ENCODE results near the gene OR4A47. TPM values are rescaled to one million over a fixed set of nuclear protein-coding genes. Genes with fewer than 3 reads are reported as not detected.
"Not testable (repeated sequence)": the region's sequence is repeated elsewhere in the genome, so short reads cannot be mapped to it uniquely, and the experiment has no call there.

The OR4A47 gene, protein sequence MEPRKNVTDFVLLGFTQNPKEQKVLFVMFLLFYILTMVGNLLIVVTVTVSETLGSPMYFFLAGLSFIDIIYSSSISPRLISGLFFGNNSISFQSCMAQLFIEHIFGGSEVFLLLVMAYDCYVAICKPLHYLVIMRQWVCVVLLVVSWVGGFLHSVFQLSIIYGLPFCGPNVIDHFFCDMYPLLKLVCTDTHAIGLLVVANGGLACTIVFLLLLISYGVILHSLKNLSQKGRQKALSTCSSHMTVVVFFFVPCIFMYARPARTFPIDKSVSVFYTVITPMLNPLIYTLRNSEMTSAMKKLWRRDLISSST
- not detected for polyA plus RNA-seq (2012; ENCODE audit: low read depth, missing spikeins)

DNA sequence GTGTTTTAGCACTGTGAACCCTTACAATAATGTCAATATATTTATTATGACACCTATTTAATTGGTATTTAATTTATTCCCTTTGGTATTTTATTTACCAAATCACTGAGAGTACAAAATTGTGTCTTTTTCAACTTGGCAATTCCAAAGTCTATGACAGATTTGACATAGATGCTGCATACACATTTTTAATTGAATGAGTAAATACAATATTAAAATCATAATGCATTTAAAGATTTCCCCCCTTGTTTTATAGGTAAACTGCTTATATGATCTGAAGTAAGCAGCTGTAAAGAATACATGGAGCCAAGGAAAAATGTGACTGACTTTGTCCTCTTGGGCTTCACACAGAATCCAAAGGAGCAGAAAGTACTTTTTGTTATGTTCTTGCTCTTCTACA is at the start of gene OR4A47:
Gene OR4A47, plus strand, starts transcription at position 301 of the 400 bp plus-strand sequence. Its CDS starts 0 bp downstream, at position 301.
- DNase-seq (ENCODE audit: insufficient read length, low spot score); FAIRE-seq: not testable (repeated sequence)

- not testable (repeated sequence) for DNase-seq (ENCODE audit: insufficient read length, low spot score); FAIRE-seq
Measured at GRCh38 chr11:48455909-48456308, 32.7 kb upstream of the OR4A47 start.

- DNase-seq (ENCODE audit: insufficient read length, low spot score), result not testable (repeated sequence)
Measured at GRCh38 chr11:48473966-48474365, 14.6 kb upstream of the OR4A47 start.

DNA sequence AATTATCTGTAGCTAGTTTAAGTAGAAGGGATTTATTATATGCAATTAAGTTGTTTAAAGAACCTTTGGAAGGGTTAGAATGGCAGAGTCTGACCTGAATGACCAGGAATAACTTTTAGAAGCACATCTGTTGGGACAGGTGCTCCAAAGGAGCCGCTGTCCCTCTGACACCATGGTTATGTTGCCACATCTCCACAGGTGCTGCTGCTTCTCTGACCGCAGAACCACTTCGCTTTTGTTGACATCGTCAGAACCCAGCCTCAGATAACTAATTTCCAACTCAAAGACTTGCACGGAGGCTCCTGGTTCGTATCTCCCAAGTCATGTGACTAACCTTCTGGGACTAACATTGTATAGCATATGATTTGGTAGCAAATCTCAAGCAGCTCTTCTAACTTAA is 13.9 kb upstream of the OR4A47 start:
- DNase-seq (ENCODE audit: insufficient read length, low spot score); FAIRE-seq: not testable (repeated sequence)

More at GRCh38 chr11:48473966-48474365, 14.6 kb upstream of the OR4A47 start:
- FAIRE-seq, result not testable (repeated sequence)

DNA sequence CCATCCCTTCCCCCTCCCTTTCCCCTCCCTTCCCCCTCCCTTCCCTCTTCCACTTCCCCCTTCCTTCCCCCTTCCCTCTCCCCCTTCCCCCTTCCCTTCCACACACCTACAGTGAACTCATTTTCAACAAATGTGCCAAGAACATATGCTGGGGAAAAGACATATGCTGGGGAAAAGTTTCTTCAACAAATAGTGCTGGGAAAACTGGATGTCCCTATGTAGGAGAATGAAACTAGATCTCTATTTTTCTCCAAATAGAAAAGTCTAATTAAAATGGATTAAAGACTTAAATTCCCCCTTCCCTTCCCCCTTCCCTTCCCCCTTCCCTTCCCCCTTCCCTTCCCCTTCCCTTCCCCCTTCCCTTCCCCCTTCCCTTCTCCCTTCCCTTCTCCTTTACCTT is 17.6 kb downstream of the OR4A47 start:
- DNase-seq (ENCODE audit: insufficient read length, low spot score); FAIRE-seq: not testable (repeated sequence)

- TF ChIP-seq POLR2AphosphoS5 (IDR thresholded peaks at IDR 0.05; ENCODE audit: low read depth, low read length), result no peak
- TF ChIP-seq PAX5 (IDR thresholded peaks at IDR 0.05; ENCODE audit: insufficient read depth, low read length, severe bottlenecking), result no peak
- no peak for TF ChIP-seq TAF1 (IDR thresholded peaks at IDR 0.05; ENCODE audit: low read depth, low read length)
- TF ChIP-seq POLR2A (IDR thresholded peaks at IDR 0.05; ENCODE audit: low read depth, low read length), result no peak
- no peak for TF ChIP-seq SPI1 (IDR thresholded peaks at IDR 0.05; ENCODE audit: low read depth, low read length)
- TF ChIP-seq POU2F2 (IDR thresholded peaks at IDR 0.05; ENCODE audit: low read depth, low read length), result no peak
- no peak for FAIRE-seq
- no peak for DNase-seq (ENCODE audit: insufficient read length, low spot score)
Measured at GRCh38 chr11:48538991-48539390, 50.4 kb downstream of the OR4A47 start.
